Calu3 (cell line): ENCODE results near the gene NEK6. TPM values are rescaled to one million over a fixed set of nuclear protein-coding genes. Genes with fewer than 3 reads are reported as not detected.

Source experiments
- BruUV-seq: library from RNA; stranded (reverse); fragments of 400-500 nt; replicated peaks from 2 replicates; lab custom pipeline; 2021; lab: Mats Ljungman, UMichigan
- CTCF ChIA-PET: fragments of 300-600 bp; sonication (Branson Sonifier 250); formaldehyde crosslinking; loops from one replicate; lab custom pipeline; 2022; ENCODE audit warnings: antibody characterized with exemption; lab: Charles Lee
- DNase-seq: peaks from one replicate; pipeline ENCODE4 v3.0.0; 2022
- H3K27ac Mint-ChIP-seq: one replicate; pipeline ENCODE4 v1.8.0; 2022; ENCODE audit warnings: mixed read lengths; ENCODE audit not compliant: unreplicated experiment
- H3K27me3 Mint-ChIP-seq: one replicate; pipeline ENCODE4 v1.8.0; 2022; ENCODE audit warnings: mixed read lengths; ENCODE audit not compliant: unreplicated experiment
- H3K36me3 Mint-ChIP-seq: one replicate; pipeline ENCODE4 v1.8.0; 2022; ENCODE audit warnings: mild to moderate bottlenecking, moderate library complexity, mixed read lengths; ENCODE audit not compliant: insufficient read depth, unreplicated experiment
- H3K4me1 Mint-ChIP-seq: one replicate; pipeline ENCODE4 v1.8.0; 2022; ENCODE audit warnings: mild to moderate bottlenecking, low read depth, mixed read lengths; ENCODE audit not compliant: unreplicated experiment
- H3K4me3 Mint-ChIP-seq: one replicate; pipeline ENCODE4 v1.8.0; 2022; ENCODE audit warnings: mild to moderate bottlenecking, low read depth, moderate library complexity, mixed read lengths; ENCODE audit not compliant: unreplicated experiment
- H3K9me3 Mint-ChIP-seq: one replicate; pipeline ENCODE4 v1.8.0; 2022; ENCODE audit warnings: low read depth, mixed read lengths; ENCODE audit not compliant: unreplicated experiment
- intact Hi-C: fragments of 100-400 bp; cut with micrococcal nuclease; formaldehyde crosslinking; loops from one replicate; pipeline ENCODE4 v1.10.0; 2022; ENCODE audit not compliant: unreplicated experiment
- total RNA-seq: library from RNA; stranded (reverse); gene quantifications from 2 replicates; pipeline ENCODE4 v1.2.3, GENCODE V29; 2022
- TF ChIP-seq, protein P1 (sequence below): fragments of 200-600 bp; IDR thresholded peaks from one replicate; pipeline ENCODE4 v1.8.0; 2022; ENCODE audit warnings: antibody characterized with exemption; ENCODE audit not compliant: unreplicated experiment

The NEK6 gene
- total RNA-seq, 1 experiment from 2014 or later = 43.0 TPM

GRCh38 chr9:124375726-124376125 is 118.0 kb downstream of the NEK6 start:
- H3K27ac Mint-ChIP-seq = no peak overlapping the region
- H3K4me1 Mint-ChIP-seq = peaks cover 16% of the 10 kb centered on the region
- H3K4me3 Mint-ChIP-seq = no peak overlapping the region
- no TSS peak for BruUV-seq
- H3K9me3 Mint-ChIP-seq = no peaks in the 10 kb centered on the region
- intact Hi-C loops = no loop called here
- TF ChIP-seq, protein P1, sequence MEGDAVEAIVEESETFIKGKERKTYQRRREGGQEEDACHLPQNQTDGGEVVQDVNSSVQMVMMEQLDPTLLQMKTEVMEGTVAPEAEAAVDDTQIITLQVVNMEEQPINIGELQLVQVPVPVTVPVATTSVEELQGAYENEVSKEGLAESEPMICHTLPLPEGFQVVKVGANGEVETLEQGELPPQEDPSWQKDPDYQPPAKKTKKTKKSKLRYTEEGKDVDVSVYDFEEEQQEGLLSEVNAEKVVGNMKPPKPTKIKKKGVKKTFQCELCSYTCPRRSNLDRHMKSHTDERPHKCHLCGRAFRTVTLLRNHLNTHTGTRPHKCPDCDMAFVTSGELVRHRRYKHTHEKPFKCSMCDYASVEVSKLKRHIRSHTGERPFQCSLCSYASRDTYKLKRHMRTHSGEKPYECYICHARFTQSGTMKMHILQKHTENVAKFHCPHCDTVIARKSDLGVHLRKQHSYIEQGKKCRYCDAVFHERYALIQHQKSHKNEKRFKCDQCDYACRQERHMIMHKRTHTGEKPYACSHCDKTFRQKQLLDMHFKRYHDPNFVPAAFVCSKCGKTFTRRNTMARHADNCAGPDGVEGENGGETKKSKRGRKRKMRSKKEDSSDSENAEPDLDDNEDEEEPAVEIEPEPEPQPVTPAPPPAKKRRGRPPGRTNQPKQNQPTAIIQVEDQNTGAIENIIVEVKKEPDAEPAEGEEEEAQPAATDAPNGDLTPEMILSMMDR = no peak
- no peak for DNase-seq
- H3K27me3 Mint-ChIP-seq = no peaks in the 10 kb centered on the region
- CTCF ChIA-PET = no interaction called here
- H3K36me3 Mint-ChIP-seq = peaks cover 16% of the 10 kb centered on the region

DNA sequence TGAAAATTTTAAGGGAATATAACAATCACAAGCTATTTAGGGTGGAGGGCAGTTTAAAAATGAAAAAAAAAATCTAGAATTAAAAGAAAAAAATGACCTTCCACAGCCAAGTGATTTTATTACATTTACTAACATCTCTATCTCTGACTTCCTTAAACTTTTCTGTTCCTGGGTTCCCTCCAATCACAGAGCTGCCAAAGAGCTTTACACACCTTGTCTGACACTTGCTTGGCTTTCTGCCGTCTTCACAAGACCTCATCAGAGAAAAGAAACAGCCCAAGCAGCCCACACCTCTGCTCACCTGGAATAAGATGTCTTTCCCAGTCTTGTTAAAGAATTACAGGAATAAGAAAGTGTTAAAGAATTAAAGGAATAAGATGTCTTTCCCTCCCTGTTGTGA is 118.6 kb downstream of the NEK6 start:
- H3K4me3 Mint-ChIP-seq = no peak overlapping the region
- H3K9me3 Mint-ChIP-seq = no peaks in the 10 kb centered on the region
- TF ChIP-seq, protein P1 = no peak
- no peaks in the 10 kb centered on the region for H3K27me3 Mint-ChIP-seq
- H3K27ac Mint-ChIP-seq = no peak overlapping the region
- no TSS peak for BruUV-seq
- intact Hi-C loops = no loop called here
- DNase-seq = no peak
- H3K36me3 Mint-ChIP-seq = peaks cover 16% of the 10 kb centered on the region
- H3K4me1 Mint-ChIP-seq = peaks cover 12% of the 10 kb centered on the region
- CTCF ChIA-PET = no interaction called here

GRCh38 chr9:124377551-124378406 is 120.0 kb downstream of the NEK6 start:
- intact Hi-C loops = no loop called here
- no peaks in the 10 kb centered on the region for H3K9me3 Mint-ChIP-seq

DNA sequence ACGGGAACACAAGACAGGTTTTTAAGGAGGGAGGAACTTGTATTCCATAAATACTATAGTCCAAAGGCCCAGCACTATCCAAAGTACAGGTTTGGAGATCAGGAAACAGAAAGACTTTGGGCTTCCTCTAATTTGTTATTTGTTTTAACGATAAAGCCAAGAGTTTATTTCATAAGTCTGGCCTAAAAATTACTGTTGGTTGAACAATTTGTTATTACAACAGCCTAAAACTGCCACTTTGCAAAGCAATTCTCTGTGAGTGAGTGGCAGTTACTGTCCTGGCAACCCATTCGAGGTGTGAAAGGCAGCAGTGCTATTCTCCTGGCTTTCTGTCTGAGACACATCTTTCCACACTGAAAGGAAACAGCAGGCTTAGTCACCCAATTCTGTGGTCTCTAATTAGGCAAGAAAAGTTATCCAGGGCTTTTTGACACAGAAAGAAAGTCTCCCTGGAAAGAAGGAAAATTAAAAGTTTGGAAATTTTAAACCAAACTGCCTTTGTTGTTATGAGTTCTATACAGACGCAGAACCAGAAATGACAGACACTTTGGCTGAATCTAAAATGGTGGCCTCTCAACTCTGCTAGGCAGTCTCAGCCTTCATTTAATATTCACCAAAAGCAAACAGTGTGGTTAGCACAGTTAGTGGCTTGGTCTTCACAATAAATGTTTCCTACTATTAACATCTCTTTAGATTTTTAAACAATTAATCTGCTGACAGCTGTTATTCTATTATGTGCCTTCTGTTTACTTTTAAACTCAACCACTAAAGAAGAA is 123.6 kb downstream of the NEK6 start:
- TF ChIP-seq, protein P1 = no peak
- no peak overlapping the region for H3K27ac Mint-ChIP-seq
- no peaks in the 10 kb centered on the region for H3K27me3 Mint-ChIP-seq
- DNase-seq = no peak
- intact Hi-C loops = no loop called here
- H3K36me3 Mint-ChIP-seq = peaks cover 21% of the 10 kb centered on the region
- no TSS peak for BruUV-seq
- peaks cover 4% of the 10 kb centered on the region for H3K4me1 Mint-ChIP-seq
- H3K9me3 Mint-ChIP-seq = no peaks in the 10 kb centered on the region
- H3K4me3 Mint-ChIP-seq = no peak overlapping the region
- CTCF ChIA-PET = no interaction called here

More at GRCh38 chr9:124377551-124378406, 120.0 kb downstream of the NEK6 start:
- Mint-ChIP-seq H3K36me3 (peaks cover 27% of the 10 kb centered on the region), H3K27ac (no peak overlapping the region), H3K4me3 (no peak overlapping the region), H3K27me3 (no peaks in the 10 kb centered on the region), H3K4me1 (no peaks in the 10 kb centered on the region)
- CTCF ChIA-PET = no interaction called here
- no peak for DNase-seq
- no TSS peak for BruUV-seq
- TF ChIP-seq, protein P1 = no peak
